Measurements from ENCODE around the gene FABP7.

DNA sequence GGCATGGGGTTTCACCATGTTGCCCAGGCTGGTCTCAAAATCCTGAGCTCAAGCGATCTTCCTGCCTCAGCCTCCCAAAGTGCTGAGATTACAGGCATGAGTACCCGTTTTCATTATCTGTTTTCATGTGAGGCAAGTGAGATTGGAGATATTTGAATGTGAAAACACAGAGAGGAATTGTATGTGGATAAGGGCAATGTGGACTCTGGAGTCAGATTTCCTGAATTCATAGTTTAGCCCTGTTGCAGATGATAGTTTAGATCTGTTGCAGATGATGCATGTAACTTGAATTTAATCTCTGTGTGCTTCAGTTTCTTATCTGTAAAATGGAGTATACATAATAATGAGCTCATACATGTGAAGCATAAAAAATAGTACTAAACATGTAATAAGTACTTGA, 13.2 kb downstream of the FABP7 start:
- no peak for TF ChIP-seq POLR2A (IDR thresholded peaks at IDR 0.05)
- TF ChIP-seq EP300 (IDR thresholded peaks at IDR 0.05) = no peak
- no peak for TF ChIP-seq CTCF (IDR thresholded peaks at IDR 0.05)
- TF ChIP-seq POLR2AphosphoS5 (IDR thresholded peaks at IDR 0.05) = no peak

Measured in upper lobe of left lung (tissue), 4 donors.